Smooth muscle cell of the brain vasculature (primary cell): Measurements from ENCODE around the gene NEURL3.
"Not testable (repeated sequence)": the region's sequence is repeated elsewhere in the genome, so short reads cannot be mapped to it uniquely, and the experiment has no call there.

Experiments used
- DNase-seq: peaks from one replicate; pipeline ENCODE4 v3.0.0-alpha.2; 2012; ENCODE audit warnings: low read depth, low spot score

NEURL3 gene, protein sequence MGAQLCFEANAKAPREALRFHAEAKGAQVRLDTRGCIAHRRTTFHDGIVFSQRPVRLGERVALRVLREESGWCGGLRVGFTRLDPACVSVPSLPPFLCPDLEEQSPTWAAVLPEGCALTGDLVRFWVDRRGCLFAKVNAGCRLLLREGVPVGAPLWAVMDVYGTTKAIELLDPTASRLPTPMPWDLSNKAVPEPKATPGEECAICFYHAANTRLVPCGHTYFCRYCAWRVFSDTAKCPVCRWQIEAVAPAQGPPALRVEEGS

DNA sequence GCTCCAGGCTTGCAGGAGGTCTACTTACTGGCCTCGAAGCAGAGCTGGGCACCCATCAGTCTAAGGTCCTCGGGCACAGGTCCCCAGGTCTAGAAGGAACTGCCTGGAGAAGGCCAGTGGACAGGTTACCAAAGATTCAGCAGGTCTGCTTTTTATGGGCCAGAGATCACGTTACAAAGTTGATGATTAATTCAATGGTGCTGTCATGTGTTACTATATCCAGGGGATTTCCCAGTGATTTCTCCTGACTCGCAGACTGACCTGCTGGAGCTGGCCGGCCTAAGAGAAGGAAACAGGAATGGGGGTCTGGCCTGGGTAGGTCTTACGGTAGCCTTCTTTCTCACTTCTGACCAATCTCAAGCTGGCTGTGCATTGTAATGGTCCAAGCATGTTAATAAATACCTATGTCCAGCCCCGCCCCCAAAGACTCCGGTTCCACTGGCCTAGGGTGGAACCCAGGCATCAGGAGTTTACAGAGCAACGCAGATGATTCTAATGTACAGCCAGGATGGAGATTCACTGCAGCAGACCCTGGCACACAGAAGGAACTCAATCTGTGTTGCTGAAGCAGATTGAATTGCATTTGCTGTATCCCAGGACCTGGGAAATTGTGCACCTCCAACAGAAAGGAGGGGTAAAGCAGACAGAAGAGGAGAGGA, at the start of gene NEURL3:
NEURL3 (minus strand) TSS at position 127 of the 659 bp plus-strand sequence; CDS start at position 56, 71 bp downstream.
- no peak for DNase-seq

DNA sequence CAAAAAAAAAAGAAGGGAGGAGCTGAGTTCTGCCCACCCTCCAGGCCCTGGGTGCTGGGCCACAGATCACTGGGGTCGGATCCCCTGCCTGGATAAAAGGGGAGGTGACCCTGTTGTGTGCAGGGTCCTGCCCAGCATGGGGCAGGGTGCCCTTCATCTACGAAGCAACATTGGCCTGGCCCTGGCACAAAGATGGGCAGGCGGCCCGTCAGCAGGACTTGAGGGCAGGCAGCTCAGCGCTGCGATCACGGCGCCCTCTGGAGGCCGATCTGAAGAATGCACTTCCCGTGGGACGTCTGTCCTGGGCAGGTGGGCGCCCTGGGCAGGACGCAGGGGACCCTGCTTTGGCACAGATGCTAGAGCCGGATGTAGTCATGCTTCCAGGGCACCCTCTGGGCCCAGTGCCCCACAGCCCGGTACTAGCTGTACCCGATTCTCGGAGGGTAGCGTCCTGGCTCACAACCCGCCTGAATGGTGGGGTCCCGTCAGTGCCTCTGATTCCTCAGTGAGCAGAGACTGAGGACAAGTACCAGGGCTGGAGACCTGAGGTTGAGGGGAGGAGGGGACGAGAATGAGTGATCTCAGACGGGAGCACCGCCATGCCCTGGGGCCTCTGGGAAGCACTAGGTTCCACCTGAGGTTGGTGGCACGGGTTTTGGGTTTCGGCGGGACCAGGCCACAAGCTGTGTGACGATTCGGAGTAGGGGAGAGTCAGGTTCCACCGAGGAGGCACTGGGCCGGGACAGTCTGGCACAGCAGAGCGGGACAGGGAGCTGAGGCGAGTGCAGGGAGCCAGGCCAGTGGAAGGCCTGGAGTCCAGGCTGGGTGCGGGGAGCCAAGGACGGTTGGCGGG, 49.4 kb upstream of the NEURL3 start:
- DNase-seq = no peak

DNA sequence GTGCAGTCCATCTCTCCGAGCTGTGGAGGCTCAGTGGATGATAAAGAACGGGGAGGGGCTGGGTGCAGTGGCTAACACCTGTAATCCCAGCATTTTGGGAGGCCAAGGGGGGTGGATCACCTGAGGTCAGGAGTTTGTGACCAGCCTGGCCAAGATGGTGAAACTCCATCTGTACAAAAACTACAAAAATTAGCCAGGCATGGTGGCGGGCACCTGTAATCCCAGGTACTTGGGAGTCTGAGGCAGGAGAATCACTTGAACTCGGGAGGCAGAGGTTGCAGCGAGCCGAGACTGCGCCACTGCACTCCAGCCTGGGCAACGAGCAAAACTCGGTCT, 48.8 kb upstream of the NEURL3 start:
- not testable (repeated sequence) for DNase-seq

DNA sequence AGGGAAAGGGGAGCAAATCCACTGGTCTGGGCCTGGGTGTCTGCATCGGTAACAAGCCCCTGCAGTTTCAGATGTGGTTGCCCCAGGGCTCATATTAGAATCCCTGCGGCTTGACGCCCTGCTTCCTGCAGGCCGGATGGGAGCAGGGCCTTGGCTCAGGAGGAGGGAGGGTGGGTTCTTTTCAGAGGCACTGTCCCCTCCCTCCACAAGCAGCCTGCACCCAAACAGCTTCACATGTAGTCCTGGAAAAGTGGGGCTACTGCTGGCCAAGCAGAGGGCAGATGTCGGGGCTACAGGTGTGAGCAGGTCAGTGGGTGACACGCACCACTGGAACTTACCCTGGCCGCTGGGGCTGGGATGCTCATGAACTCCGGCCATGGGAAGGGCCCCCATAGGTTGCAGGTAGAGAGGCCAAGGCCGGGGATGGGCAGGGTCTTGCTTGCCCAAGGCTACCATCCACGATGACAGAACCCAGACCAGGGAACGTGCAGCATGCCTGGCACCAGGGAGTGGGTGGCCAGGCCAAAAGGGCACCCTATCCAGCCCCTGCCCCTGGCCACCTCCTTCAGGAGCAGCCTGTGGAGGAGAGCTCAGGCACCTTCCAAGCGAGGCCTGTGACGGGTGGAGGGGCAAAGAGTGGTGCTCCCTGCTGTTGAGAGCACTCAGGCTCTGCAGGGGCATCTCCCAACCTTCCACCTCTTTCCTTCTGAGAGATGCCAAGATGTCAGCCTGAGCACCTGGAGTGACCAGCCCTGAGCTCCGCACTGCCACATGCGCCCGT, 48.2 kb upstream of the NEURL3 start:
- DNase-seq = no peak

DNA sequence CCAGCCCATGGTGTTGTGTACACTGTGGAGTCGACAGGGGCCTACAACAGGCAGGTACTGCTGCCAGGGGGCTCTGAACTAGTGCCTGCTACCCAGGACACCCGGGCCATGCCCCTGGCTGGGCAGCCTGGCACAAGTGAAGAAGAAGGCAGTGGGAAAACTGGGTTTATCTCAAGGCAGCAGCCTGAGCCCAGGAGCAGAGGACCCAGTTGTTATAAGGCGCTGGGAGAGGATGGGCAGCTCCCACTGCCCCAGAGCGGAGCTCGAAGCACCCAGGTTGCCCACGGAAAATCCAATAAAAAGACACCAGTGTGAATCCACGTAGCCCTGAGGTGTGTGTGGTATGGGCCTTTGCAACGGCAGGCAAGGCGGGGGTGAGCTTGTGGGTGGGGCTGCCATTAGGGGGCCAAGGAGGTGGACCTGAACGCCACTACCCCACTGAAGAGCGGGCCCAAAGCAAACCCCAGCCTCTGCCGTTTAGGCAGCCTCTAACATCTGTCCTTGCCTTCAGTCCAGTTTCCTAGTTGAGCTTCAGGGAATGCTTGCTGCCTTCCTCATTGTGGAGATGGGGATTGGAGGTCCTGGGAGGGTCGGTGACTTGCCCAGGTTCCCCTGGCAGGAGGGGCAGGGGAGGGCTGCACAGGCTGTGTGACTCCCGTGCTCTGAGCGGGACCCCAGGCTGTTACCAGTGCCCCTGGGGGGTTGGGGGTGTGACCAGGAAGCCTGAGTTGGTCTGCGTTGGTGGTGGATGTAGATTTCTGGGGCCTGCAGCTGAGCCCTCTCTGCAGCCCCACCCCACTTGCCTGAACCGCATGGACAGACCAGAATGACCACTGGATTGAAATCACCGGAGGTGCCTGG, 47.4 kb upstream of the NEURL3 start:
- no peak for DNase-seq

DNA sequence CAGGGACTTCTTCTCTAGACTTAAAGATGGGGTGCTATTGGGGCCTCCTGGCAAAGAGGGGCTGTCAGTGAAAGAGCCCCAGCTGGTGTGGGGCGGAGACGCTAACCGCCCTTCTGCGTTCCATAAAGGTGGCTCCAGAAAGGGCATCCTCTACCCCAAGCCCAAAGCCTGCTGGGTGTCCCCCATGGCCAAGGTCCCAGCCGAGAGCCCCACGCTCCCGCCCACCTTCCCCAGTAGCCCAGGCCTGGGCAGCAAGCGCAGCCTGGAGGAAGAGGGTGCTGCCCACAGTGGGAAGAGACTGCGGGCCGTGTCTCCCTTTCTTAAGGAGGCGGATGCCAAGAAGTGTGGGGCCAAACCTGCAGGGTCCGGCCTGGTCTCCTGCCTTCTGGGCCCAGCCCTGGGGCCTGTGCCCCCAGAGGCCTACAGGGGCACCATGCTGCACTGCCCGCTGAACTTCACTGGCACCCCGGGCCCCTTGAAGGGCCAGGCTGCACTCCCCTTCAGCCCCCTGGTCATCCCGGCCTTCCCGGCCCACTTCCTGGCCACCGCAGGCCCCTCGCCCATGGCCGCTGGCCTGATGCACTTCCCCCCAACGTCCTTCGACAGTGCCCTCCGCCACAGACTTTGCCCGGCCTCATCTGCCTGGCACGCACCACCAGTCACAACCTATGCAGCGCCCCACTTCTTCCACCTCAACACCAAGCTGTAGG, 46.6 kb upstream of the NEURL3 start:
- no peak for DNase-seq

DNA sequence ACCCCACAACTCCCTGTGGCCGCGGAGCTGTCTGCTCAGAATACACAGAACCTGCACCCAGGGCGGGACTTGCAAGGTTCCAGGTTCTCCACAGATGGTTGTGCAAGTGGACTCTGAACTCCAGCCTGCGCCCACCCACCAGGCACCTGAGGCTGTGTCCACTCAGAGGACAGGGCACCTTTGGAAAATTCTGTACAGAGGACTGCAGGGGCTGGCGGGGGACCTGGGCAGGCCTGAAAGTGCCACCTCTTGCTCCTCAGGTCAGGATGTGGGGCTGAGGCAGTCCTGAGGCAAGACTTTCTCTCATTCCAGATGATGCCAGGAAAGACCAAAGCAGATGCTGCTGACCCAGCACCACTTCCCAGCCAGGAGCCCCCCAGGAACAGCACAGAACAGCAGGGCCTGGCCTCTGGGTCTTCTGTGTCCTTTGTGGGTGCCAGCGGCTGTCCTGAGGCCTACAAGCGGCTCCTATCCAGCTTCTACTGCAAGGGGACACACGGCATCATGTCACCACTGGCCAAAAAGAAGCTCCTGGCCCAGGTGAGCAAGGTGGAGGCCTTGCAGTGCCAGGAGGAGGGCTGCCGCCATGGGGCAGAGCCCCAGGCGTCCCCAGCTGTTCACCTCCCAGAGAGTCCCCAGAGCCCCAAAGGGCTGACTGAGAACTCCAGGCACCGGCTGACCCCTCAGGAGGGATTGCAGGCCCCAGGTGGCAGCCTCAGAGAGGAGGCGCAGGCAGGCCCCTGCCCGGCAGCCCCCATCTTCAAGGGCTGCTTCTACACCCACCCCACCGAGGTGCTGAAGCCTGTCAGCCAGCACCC, 45.8 kb upstream of the NEURL3 start:
- no peak for DNase-seq

DNA sequence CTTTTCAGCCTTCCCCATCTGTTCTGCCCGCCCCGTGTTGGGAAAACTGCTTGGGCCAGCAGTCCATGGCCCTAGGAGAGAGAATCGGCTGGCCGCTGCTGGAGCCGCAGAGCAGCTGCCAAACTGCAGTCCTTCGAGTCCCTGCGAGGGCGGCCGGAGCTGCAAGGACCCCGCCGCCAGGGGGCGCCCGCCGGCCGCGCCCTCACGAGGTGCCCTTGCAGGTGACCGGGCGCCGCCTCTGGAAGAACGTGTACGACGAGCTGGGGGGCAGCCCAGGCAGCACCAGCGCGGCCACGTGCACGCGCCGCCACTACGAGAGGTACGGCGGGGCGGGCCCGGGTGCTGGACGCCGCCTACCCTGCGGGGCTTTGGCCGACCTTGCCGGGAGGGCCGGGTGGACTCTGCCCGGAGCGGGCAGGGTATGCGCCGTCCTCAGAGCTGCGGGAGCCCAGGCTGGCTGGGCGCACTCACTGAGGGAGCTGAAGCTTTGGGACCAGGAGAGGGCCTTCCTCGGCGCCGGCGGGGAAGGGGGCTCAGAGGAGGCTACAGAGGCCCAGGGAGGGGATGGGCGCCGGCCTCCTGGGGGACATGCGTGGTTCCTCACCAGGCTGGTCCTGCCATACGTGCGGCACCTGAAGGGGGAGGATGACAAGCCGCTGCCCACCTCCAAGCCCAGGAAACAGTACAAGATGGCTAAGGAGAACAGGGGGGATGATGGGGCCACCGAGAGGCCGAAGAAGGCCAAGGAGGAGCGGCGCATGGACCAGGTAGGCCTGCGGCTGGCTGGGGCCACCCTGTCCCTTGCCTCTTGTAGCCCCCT, 45.0 kb upstream of the NEURL3 start:
- DNase-seq = no peak

DNA sequence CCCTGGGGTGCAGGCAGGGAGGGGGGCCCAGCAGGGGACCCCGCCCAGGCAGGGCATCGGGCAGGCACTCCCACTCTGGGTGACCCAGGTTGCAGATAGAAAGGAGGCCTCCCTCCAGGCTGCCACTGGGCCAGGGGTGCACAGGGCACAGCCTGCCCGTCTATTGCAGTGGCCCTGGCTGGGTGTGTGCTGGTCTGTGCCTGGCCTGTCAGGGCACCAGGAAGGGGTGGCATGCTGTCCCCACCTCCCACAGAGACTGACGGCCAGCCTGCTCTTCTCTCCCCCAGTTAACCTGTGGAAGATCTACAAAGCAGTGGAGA, 44.3 kb upstream of the NEURL3 start:
- DNase-seq = no peak

DNA sequence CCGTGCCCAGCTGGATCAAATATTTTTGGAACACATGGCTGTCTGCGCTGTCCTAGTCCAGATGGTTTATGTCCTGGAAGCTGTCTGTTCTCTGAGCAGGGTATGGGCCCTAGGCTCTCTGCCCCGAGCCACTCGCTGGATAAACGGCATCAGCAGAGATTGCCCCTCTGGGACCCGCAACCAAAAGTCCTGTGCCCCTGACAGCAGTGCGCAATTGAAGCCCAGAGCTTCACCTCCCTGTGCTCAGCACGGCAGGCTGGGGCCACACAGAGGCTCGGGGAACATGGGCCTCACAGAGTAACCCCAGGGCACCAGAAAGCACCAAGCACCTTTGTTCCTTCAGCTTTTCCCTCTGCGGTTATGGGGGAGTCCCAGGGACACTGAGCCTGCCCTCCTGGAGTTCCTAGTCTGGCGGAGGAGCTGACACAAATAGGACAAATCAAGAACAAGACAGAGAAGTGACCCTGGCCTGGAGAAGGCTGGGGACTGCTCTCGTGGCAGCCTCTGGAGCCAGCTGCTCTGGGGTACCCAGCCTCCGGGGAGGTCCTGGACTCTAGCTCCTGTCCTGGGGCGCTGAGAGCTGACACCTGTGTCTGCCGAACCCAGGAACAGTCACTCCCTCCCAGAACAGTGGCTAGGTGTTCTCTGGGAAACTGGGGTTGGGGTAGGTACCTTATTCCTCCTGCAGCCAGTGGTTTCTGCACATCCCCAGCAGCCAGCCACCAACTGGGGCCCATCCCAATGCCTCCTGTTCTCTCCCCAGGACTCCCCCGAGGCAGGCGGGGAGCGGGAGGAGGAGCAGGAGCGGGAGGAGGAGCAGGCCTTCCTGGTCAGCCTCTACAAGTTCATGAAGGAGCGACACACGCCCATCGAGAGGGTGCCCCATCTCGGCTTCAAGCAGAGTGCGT, 43.7 kb upstream of the NEURL3 start:
- DNase-seq = no peak

DNA sequence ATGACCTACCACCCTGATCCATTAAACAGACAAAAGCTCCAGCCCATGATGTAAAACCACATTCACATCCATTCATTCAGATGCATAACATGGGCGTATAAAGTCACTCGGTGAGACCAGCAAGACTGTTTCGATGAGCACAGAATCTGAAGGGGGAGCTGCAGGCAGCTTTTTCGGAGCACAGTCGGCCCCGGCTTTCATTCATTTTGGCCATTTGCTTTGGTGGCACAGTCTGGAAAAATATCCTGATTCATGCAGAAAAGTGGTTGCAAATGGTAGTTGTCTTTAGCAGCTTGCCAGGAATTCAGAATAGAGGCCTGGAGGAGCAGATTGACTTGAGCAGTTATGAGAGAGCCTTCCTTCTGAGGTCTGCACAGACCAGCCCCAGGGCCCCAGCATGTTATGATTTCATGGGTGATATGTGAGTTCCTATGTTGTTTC, 42.6 kb upstream of the NEURL3 start:
- no peak for DNase-seq

DNA sequence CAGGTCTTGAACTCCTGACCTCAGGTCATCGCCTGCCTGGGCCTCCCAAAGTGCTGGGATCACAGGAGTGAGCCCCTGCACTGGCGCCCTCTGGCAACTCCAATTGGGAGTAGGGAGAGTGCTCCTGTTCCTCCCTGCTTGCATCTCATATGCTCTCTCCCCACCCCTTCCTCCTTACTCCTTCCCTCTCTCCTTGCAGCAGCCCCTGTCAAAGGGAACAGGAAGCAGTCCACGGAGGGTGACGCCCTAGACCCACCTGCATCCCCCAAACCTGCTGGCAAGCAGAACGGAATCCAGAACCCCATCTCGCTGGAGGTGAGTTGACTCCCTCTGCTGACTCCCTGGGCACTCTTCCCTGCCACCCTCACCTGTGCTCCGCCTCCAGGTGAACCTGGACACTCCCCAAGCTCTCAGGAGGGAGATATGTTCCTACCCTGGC, 42.1 kb upstream of the NEURL3 start:
- no peak for DNase-seq

DNA sequence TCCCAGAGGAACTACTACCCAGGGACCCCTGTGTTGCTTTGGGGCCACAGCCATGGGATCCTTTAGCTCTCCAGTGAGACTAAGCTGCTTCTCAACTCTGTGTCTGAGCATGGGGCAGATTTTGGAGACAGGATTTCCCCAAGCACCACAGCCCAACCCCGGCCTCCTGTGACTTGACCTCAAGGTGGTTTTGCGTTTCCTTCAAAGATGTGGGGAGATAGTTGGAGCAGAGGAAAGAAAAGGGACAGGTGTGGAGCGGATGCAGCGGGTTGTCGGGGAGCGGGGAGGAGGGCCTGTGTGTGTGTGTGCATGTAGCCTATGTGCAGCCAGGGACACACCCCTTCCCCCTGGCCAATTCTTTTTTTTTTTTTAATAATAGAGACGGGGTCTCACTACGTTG, 41.6 kb upstream of the NEURL3 start:
- no peak for DNase-seq

DNA sequence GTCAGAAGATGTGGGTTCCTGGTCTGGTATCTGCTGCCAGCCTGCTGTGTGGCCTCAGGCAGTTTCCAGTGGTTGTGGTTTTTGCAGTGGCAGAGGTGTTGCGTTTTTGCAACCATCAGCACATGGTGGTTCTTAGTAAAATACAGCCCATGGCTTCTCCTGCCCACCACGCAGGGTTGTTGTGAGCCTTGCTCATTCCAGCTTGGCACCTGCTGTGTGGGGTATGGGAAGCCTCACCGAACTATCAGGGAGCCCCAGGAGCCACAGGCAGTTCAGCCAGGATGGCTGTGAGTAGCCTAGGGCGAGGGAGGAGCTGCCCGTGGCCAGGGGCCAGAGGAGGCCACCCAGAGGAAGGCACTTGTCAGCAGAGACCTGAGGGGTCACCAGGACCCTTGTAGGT, 41.2 kb upstream of the NEURL3 start:
- DNase-seq = no peak

DNA sequence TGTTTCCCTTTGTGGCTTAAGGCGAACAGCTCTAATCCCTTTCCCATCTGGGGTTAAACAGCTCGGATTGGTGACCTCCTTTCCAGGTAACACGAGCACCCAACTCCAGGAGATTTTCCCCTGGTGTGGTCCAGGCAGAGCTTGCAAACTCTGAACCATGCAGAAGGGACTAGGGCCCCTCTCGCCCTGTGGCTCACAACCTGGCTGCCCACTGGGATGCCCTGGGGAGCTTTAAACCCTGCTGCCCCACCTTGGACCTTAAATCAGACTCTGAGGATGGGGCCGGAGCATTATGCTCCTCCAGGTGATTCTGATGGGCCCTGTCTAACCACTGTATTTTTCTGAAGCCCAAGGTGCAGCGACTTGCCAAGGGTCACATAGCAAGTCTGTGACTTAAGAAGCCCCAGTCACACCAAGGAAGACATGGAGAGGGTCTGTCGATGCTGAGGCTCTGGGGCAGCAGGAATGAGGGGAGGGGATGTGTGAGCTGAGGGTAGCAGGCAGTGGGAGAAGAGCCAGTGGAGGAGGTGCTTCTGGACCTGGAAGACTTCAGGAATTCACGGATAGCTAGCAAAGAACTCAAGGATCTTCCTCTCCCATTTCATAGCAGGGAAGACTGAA, 37.3 kb upstream of the NEURL3 start:
- no peak for DNase-seq

DNA sequence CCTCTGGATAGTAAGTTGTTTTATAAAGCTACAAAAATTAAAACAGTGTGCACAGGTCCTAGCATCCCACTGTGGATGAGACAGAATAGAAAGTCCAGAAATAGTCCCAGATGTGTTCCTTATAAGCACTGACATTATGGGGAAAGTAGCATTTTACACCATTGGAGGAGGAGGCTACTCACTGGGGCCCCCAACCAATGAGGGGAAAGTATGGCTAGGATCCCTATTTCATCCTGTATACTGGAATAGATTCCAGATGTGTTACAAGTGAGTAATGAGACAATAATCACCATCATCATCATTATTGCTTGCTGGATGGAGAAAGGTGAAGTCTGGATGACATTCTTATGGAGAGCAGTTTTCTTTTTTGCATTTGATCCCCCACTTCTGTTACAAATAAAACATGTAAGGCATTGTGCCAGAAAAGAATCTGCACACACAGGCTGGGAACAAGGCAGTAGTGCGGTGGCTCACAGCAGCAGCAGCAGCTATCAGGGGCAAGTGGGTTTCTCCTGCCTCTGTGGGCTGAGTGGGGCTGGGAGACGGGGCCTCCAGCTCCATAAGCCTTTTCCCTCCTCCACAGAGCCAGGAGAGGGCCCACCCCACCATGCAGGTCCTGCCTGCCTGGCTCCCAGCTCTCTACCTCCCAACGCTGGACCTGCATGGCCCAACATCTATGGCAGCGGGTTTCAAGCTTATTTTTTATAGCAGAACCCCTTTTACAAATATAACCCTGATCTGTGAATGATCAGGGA, 36.4 kb upstream of the NEURL3 start:
- no peak for DNase-seq
